DND-41 (cell line): ENCODE results near the gene CNTN3.

ENCODE experiments used
- ATAC-seq: fragments of 200-7000 bp; cut with Tn5 transposase; 3 replicates; pipeline ENCODE4 v1.9.1; 2021; ENCODE audit warnings: low read depth; ENCODE audit not compliant: insufficient read depth
- DNase-seq: peaks from one replicate; pipeline ENCODE4 v3.0.0-alpha.2; 2020
- H2AFZ ChIP-seq: 2 replicates; pipeline ENCODE4 v1.6.0; 2012; ENCODE audit warnings: low read depth, low read length
- H3K27ac ChIP-seq: 2 replicates; pipeline ENCODE4 v1.5.1; 2012; ENCODE audit warnings: low read length, inconsistent platforms
- H3K27me3 ChIP-seq: fragments of 200-600 bp; sonication (generic); 2 replicates; pipeline ENCODE4 v1.6.0; 2012; ENCODE audit warnings: low read length, mild to moderate bottlenecking, inconsistent platforms; ENCODE audit not compliant: insufficient read depth, poor library complexity
- H3K36me3 ChIP-seq: 2 replicates; pipeline ENCODE4 v1.5.1; 2012; ENCODE audit warnings: low read length, inconsistent platforms; ENCODE audit not compliant: insufficient read depth
- H3K4me1 ChIP-seq: 2 replicates; pipeline ENCODE4 v1.5.1; 2012; ENCODE audit warnings: mild to moderate bottlenecking, low read length; ENCODE audit not compliant: insufficient read depth
- H3K4me2 ChIP-seq: 2 replicates; pipeline ENCODE4 v1.6.0; 2012; ENCODE audit warnings: mild to moderate bottlenecking, moderate library complexity, low read length, inconsistent platforms; ENCODE audit not compliant: insufficient read depth
- H3K4me3 ChIP-seq, 2 experiments: fragments of 200-600 bp in 1 of 2; shearing (Covaris generic) in 1 of 2; 2 replicates each; pipeline ENCODE4 v1.5.1; 2012 to 2016; ENCODE audit warnings: inconsistent platforms in 2 of 2, low read length in 2 of 2, mild to moderate bottlenecking in 2 of 2, low read depth in 1 of 2, moderate library complexity in 1 of 2
- H3K79me2 ChIP-seq: 2 replicates; pipeline ENCODE4 v1.6.0; 2012; ENCODE audit warnings: low read length, inconsistent platforms; ENCODE audit not compliant: insufficient read depth
- H3K9ac ChIP-seq: 2 replicates; pipeline ENCODE4 v1.6.0; 2012; ENCODE audit warnings: low read depth, mild to moderate bottlenecking, inconsistent platforms, low read length, moderate library complexity
- H3K9me3 ChIP-seq: 2 replicates; pipeline ENCODE4 v1.5.1; 2012; ENCODE audit warnings: low read length, moderate library complexity, mild to moderate bottlenecking, inconsistent platforms; ENCODE audit not compliant: insufficient read depth, severe bottlenecking
- H4K20me1 ChIP-seq: 2 replicates; pipeline ENCODE4 v1.6.0; 2012; ENCODE audit warnings: low read length; ENCODE audit not compliant: insufficient read depth
- EZH2 ChIP-seq: IDR thresholded peaks from 3 replicates; pipeline ENCODE4 v1.6.1; 2012; ENCODE audit warnings: borderline replicate concordance, low read depth, mild to moderate bottlenecking, moderate library complexity, low read length, inconsistent platforms; ENCODE audit not compliant: severe bottlenecking
- TF ChIP-seq, protein P1 (sequence below): IDR thresholded peaks from 2 replicates; pipeline ENCODE4 v1.5.1; 2012; ENCODE audit warnings: borderline replicate concordance, low read length, moderate library complexity, mild to moderate bottlenecking; ENCODE audit not compliant: poor library complexity, severe bottlenecking; ENCODE audit errors: extremely low read depth

CNTN3 gene

DNA sequence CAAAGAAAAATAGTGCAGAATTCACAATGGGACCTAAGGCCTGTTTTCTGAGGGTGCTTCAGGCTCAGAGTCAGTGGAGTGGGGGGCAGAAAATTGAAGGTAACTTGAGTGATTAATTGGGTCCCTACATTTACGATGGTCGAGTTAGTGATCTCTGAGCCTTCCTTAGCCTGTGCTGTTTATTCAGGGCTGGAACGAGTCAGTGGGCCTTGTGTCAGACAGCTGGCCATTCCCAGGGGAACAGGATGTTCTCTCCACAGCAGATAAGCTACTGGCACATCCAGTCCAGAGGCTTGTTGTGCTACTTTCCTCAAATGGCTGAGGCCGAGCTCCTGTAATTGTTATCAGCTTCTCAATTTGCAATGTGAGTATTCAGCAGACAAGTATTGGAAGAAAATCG, 29.2 kb upstream of the CNTN3 start:
- Histone ChIP-seq H3K4me2 (no peak overlapping the region), H3K36me3 (no peaks in the 10 kb centered on the region), H3K4me3 (no peak overlapping the region), H3K4me1 (no peaks in the 10 kb centered on the region), H3K27ac (no peak overlapping the region), H3K27me3 (no peaks in the 10 kb centered on the region), H3K9me3 (no peaks in the 10 kb centered on the region), H3K9ac (no peak overlapping the region), H3K79me2 (no peaks in the 10 kb centered on the region), H2AFZ (no peak overlapping the region), H4K20me1 (no peaks in the 10 kb centered on the region)
- TF ChIP-seq, protein P1, sequence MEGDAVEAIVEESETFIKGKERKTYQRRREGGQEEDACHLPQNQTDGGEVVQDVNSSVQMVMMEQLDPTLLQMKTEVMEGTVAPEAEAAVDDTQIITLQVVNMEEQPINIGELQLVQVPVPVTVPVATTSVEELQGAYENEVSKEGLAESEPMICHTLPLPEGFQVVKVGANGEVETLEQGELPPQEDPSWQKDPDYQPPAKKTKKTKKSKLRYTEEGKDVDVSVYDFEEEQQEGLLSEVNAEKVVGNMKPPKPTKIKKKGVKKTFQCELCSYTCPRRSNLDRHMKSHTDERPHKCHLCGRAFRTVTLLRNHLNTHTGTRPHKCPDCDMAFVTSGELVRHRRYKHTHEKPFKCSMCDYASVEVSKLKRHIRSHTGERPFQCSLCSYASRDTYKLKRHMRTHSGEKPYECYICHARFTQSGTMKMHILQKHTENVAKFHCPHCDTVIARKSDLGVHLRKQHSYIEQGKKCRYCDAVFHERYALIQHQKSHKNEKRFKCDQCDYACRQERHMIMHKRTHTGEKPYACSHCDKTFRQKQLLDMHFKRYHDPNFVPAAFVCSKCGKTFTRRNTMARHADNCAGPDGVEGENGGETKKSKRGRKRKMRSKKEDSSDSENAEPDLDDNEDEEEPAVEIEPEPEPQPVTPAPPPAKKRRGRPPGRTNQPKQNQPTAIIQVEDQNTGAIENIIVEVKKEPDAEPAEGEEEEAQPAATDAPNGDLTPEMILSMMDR = no peak
- no peak for TF ChIP-seq EZH2
- DNase-seq (no peak), ATAC-seq (no peak)

DNA sequence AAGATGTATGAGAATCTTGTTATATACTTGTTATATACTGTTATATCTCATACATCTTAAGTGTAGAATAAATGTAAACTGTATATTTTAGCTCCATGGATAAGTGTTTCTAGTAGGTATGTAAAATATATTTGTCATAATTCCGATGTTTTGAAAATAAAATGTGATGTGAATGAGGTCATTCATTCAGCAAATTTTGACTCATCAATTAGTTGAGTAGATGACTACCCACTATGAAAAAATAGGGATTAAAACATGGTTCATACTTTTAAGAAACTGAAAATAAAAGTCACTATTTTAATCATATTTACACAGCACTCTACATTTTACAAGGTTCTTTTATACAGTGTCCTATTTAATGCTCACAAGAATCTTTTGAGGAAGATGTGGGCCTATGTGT, 28.4 kb upstream of the CNTN3 start:
- Histone ChIP-seq H3K9me3 (no peaks in the 10 kb centered on the region), H3K79me2 (no peaks in the 10 kb centered on the region), H2AFZ (no peak overlapping the region), H3K36me3 (no peaks in the 10 kb centered on the region), H4K20me1 (no peaks in the 10 kb centered on the region), H3K9ac (no peak overlapping the region), H3K4me2 (no peak overlapping the region), H3K27ac (no peak overlapping the region), H3K4me3 (no peak overlapping the region), H3K4me1 (no peaks in the 10 kb centered on the region), H3K27me3 (no peaks in the 10 kb centered on the region)
- no peak for ATAC-seq
- no peak for TF ChIP-seq EZH2
- TF ChIP-seq, protein P1 = no peak
- DNase-seq = no peak

DNA sequence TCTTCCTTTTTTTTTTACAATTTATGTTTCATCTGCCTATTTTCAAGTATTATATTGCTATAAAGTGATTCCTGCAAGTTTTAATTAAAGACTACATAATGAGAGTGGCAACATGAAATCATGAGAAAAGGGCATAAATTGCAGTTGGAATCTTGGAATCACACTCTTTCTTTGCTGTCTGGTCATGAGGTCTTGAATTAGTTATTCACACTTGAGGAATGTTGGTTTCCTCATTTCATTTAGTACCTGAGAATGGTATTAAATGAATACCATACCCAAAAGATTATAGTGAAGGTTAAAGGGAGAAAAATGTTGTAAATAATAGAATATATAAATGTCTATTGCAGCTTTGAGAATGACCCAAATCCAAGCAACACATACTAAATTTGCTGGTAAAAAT, 25.8 kb upstream of the CNTN3 start:
- H3K27me3 ChIP-seq = no peaks in the 10 kb centered on the region
- H3K4me2 ChIP-seq = no peak overlapping the region
- H3K79me2 ChIP-seq = no peaks in the 10 kb centered on the region
- TF ChIP-seq EZH2 = no peak
- TF ChIP-seq, protein P1 = no peak
- no peaks in the 10 kb centered on the region for H3K36me3 ChIP-seq
- no peak for DNase-seq
- H2AFZ ChIP-seq = no peak overlapping the region
- H3K9ac ChIP-seq = no peak overlapping the region
- H3K9me3 ChIP-seq = no peaks in the 10 kb centered on the region
- no peaks in the 10 kb centered on the region for H4K20me1 ChIP-seq
- no peaks in the 10 kb centered on the region for H3K4me1 ChIP-seq
- no peak overlapping the region for H3K4me3 ChIP-seq
- ATAC-seq = no peak
- no peak overlapping the region for H3K27ac ChIP-seq

DNA sequence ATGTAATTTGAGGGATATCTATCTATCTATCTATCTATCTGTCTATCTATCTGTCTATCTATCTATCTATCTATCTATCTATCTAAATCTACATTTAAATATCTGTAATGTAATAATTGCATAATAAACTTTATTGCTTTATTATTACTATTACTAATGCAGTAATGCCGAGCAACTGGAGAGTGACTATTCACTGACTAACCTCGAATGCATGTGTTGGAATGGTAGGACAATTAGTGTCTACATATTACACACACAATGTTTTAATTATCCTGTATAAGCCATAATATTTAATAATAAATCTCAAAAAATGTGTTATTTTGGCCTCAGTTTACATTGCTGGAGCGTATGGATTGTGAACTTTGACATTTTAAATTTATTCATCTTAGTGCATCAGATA, 25.2 kb upstream of the CNTN3 start:
- TF ChIP-seq, protein P1 = no peak
- TF ChIP-seq EZH2 = no peak
- H3K27ac ChIP-seq = no peak overlapping the region
- no peak overlapping the region for H2AFZ ChIP-seq
- no peak overlapping the region for H3K4me2 ChIP-seq
- ATAC-seq = no peak
- no peaks in the 10 kb centered on the region for H3K79me2 ChIP-seq
- no peak for DNase-seq
- no peak overlapping the region for H3K4me3 ChIP-seq
- H3K9me3 ChIP-seq = no peaks in the 10 kb centered on the region
- no peak overlapping the region for H3K9ac ChIP-seq
- no peaks in the 10 kb centered on the region for H3K36me3 ChIP-seq
- H4K20me1 ChIP-seq = no peaks in the 10 kb centered on the region
- no peaks in the 10 kb centered on the region for H3K27me3 ChIP-seq
- no peaks in the 10 kb centered on the region for H3K4me1 ChIP-seq
